Esophagus squamous epithelium (tissue), 4 donors: Measurements from ENCODE around the gene SLC10A2.

Source experiments
- CTCF ChIP-seq, 6 experiments: fragments of 450-650 bp in 4 of 6; fragments of 200-600 bp in 2 of 6; sonication (generic) in 2 of 6; IDR thresholded peaks; one replicate each; pipeline ENCODE4 v1.5.1; 2016 to 2019; ENCODE audit warnings: antibody characterized with exemption in 6 of 6, mild to moderate bottlenecking in 4 of 6, moderate library complexity in 4 of 6
- POLR2A ChIP-seq, 4 donors: fragments of 450-650 bp; IDR thresholded peaks; one replicate each; pipeline ENCODE4 v1.6.1; 2017; ENCODE audit warnings: antibody characterized with exemption in 4 of 4, mild to moderate bottlenecking in 4 of 4, moderate library complexity in 3 of 4

DNA sequence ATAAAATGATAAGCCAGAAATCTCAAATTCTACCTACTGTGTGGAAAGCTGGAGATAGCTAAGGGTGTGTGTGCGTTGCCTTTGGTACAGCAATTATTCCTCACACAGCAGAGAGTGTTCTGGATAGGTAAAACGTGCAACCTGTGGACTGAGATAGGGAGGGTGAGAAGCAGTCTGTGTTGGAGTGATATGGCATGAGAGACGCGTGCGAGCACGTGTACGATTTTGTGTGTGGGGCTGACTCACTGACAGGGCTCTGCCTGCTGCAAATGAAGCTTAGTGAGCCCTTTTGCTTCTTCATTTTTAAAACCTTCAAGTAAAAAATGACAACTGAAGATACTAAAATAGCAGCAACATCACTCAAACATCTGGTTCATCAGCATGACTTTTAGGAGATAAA is 35.7 kb upstream of the SLC10A2 start:
- TF ChIP-seq POLR2A (IDR thresholded peaks at IDR 0.05) (no peak), CTCF (IDR thresholded peaks at IDR 0.05) (no peak)
